ENCODE measurements around the gene PLIN5.

PLIN5 gene

GRCh38 chr19:4502282-4503131 is 32.5 kb downstream of the PLIN5 start:
- TF ChIP-seq GATA2 (IDR thresholded peaks at IDR 0.05; ENCODE audit: low read depth, low read length) (no peak), GATA3 (IDR thresholded peaks at IDR 0.05; ENCODE audit: low read depth, low read length) (no peak)

DNA sequence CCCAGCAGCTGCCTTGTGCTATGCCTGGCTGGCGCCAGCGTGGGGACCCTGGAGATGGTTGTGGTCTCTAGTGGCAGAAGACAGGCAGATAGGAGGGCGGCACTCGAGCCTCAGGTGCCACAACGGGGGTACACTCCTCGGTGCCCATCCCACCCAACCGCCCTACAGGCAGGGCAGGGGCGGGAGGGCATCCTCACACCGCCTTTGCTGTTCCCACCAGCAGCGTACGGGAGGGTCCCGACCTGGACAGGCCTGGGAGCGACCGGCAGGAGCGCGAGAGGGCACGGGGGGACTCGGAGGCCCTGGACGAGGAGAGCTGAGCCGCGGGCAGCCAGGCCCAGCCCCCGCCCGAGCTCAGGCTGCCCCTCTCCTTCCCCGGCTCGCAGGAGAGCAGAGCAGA is 33.3 kb downstream of the PLIN5 start:
- TF ChIP-seq GATA2 (IDR thresholded peaks at IDR 0.05; ENCODE audit: low read depth, low read length) (no peak), GATA3 (IDR thresholded peaks at IDR 0.05; ENCODE audit: low read depth, low read length) (no peak)

- TF ChIP-seq GATA3 (IDR thresholded peaks at IDR 0.05; ENCODE audit: low read depth, low read length) (no peak), GATA2 (IDR thresholded peaks at IDR 0.05; ENCODE audit: low read depth, low read length) (no peak)
These were observed 34.0 kb downstream of the PLIN5 start for GRCh38 chr19:4500841-4501591.

DNA sequence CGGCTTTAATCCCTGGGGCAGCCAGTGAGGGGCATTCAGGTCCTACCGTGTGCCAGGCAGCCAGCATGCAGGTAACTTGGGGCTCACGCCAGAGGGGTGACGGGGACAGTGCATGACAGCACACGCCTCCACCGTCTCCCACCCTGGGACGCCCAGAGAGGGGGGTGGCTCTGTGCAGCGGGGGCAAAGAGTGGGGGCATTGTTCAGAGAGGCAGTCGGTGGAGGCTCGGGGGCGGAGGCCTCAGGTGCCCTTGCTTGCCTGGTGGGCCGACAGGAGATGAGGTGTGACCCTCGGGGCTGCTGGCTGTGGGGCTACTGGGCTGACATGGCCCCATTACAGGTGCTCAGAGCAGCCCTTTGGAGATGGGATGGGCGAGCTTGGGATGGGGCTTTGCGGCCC is 35.2 kb downstream of the PLIN5 start:
- TF ChIP-seq GATA3 (IDR thresholded peaks at IDR 0.05; ENCODE audit: low read depth, low read length), result no peak
- TF ChIP-seq GATA2 (IDR thresholded peaks at IDR 0.05; ENCODE audit: low read depth, low read length), result no peak

DNA sequence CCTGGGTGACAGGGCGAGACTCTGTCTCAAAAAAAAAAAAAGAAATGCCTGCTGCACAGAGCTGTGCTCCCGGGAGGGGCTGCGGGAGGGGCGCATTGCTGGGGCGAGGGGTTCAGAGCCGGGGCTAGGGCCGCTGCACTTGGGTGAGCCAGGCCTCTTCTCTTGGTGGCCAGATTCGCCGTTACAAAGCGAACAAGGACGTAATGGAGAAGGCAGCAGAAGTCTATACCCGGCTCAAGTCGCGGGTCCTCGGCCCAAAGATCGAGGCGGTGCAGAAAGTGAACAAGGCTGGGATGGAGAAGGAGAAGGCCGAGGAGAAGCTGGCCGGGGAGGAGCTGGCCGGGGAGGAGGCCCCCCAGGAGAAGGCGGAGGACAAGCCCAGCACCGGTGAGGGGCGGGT is 35.7 kb downstream of the PLIN5 start:
- TF ChIP-seq GATA3 (IDR thresholded peaks at IDR 0.05; ENCODE audit: low read depth, low read length) (no peak), GATA2 (IDR thresholded peaks at IDR 0.05; ENCODE audit: low read depth, low read length) (no peak)

DNA sequence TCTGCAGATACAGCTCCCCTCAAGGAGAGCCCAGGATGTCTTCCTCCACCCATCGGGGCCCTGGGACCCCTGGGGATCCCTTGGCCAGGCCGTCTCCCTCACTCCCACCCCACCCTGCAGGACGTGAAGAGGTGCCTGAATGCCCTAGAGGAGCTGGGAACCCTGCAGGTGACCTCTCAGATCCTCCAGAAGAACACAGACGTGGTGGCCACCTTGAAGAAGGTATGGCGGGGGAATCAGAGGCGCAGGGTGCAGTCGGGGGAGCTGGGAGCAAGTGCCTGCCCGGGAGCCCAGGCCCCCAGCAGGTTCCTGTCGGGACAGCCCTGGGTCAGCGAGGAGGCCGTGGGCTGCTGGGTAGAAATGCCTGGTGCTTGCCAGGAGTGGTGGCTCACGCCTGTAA is 36.3 kb downstream of the PLIN5 start:
- TF ChIP-seq GATA3 (IDR thresholded peaks at IDR 0.05; ENCODE audit: low read depth, low read length), result no peak
- no peak for TF ChIP-seq GATA2 (IDR thresholded peaks at IDR 0.05; ENCODE audit: low read depth, low read length)

GRCh38 chr19:4497770-4498389 is 37.1 kb downstream of the PLIN5 start:
- TF ChIP-seq GATA3 (IDR thresholded peaks at IDR 0.05; ENCODE audit: low read depth, low read length), result no peak
- TF ChIP-seq GATA2 (IDR thresholded peaks at IDR 0.05; ENCODE audit: low read depth, low read length), result no peak

DNA sequence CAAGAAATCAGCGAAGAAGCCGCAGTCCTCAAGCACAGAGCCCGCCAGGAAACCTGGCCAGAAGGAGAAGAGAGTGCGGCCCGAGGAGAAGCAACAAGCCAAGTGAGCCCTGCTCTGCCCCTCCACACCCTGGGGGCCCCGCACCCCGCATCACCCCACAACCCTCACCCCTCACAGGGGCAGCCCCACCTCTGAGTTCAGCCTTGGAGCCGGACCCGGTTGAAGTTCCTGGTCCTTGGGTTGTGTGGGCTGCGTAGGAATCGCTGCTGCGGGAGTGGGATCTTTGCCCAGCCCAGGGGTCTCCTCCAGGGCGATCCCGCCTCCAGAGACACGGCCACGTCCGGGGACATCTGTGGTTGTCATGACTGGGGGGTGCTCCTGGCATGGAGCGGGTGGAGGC is 38.7 kb downstream of the PLIN5 start:
- TF ChIP-seq GATA2 (IDR thresholded peaks at IDR 0.05; ENCODE audit: low read depth, low read length) (no peak), GATA3 (IDR thresholded peaks at IDR 0.05; ENCODE audit: low read depth, low read length) (no peak)

- TF ChIP-seq GATA2 (IDR thresholded peaks at IDR 0.05; ENCODE audit: low read depth, low read length) (no peak), GATA3 (IDR thresholded peaks at IDR 0.05; ENCODE audit: low read depth, low read length) (no peak)
These were observed 39.6 kb downstream of the PLIN5 start for GRCh38 chr19:4495471-4495870.

DNA sequence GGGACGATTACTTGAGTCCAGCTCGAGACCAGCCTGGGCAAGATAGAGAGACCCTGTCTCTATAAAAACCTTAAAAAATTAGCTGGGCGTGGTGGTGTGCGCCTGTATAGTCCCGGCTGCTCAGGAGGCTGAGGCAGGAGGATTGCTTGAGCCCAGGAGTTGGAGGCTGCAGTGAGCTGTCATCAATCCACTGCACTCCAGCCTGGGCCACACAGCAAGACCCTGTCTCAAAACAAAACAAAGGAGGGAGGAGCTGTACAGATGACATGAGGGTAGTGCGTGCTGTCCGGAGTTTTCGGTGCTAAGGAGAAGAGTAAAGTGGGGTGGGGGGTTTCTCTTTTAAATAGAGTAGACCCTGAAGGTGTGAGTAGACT is 40.3 kb downstream of the PLIN5 start:
- TF ChIP-seq GATA2 (IDR thresholded peaks at IDR 0.05; ENCODE audit: low read depth, low read length) (no peak), GATA3 (IDR thresholded peaks at IDR 0.05; ENCODE audit: low read depth, low read length) (no peak)

DNA sequence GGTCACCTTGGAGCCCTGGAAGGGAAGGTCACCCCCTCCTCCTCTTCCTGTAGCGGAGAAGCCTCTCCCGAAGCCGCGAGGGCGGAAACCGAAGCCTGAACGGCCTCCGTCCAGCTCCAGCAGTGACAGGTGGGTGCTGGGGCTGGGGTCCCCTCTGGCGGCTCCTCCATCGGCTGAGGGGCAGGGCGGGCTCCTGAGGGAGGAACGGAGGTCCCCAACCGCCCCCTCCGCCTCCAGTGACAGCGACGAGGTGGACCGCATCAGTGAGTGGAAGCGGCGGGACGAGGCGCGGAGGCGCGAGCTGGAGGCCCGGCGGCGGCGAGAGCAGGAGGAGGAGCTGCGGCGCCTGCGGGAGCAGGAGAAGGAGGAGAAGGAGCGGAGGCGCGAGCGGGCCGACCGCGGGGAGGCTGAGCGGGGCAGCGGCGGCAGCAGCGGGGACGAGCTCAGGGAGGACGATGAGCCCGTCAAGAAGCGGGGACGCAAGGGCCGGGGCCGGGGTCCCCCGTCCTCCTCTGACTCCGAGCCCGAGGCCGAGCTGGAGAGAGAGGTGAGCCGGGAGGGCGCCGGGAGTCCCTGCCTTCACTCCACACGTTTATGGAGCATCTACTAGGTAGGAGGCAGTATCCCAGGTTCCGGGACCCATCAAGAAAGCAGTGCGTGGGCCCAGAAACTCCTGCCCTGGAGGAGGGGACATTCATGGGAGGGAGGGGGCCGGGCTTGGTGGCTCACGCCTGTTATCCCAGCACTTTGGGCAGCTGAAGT is 40.9 kb downstream of the PLIN5 start:
- TF ChIP-seq GATA2 (IDR thresholded peaks at IDR 0.05; ENCODE audit: low read depth, low read length) (no peak), GATA3 (IDR thresholded peaks at IDR 0.05; ENCODE audit: low read depth, low read length) (no peak)

DNA sequence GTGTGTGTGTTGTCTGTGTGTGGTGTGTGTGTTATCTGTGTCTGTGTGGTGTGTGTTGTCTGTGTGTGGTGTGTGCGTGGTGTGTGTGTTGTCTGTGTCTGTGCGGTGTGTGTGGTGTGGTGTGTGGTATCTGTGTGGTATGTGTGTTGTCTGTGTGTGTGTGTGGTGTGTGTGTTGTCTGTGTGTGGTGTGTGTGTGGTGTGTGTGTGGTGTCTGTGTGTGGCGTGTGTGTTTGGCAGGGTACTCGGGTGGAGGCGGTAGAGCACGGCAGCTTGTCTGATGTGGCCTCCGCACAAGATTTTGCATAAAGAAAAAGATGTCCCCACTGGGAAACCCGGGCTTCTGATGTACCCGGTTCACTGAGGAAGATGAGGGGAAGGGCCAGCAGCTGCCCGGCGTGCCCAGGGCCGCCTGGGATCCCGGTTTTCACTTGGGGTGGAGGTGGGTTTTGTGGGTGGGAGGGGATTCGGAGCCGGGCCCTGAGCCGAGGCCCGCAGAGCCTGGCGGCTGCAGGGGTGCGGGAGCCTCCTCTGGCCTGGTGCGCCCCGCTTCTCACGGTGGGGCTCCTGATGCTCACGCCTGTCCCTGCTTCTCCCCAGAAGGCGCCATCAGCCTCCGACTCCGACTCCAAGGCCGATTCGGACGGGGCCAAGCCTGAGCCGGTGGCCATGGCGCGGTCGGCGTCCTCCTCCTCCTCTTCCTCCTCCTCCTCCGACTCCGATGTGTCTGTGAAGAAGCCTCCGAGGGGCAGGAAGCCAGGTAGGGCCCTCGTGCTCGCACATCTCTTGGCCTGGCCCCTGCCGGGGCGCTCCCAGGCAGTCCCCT is 41.7 kb downstream of the PLIN5 start:
- TF ChIP-seq GATA2 (IDR thresholded peaks at IDR 0.05; ENCODE audit: low read depth, low read length) (no peak), GATA3 (IDR thresholded peaks at IDR 0.05; ENCODE audit: low read depth, low read length) (no peak)

All from SH-SY5Y (cell line).